HepG2 (cell line): Measurements from ENCODE around the gene ROCK1. TPM values are rescaled to one million over a fixed set of nuclear protein-coding genes. Genes with fewer than 3 reads are reported as not detected.

Source experiments
- ATAC-seq: fragments of 200-7000 bp; cut with Tn5 transposase; 3 replicates; pipeline ENCODE4 v1.9.1; 2020; ENCODE audit warnings: mild to moderate bottlenecking, moderate library complexity
- BruUV-seq: library from RNA; stranded (reverse); fragments of 400-500 nt; replicated peaks from 2 replicates; lab custom pipeline; 2021; lab: Mats Ljungman, UMichigan
- CTCF ChIA-PET: fragments of 300-600 bp; formaldehyde crosslinking; extraction: SDS; loops from one replicate; lab custom pipeline; 2021; ENCODE audit warnings: low total read pairs, inconsistent platforms, low intra/inter-chr PET ratio; lab: Yijun Ruan, JAX
- POLR2A ChIA-PET: fragments of 350-600 bp; sonication (Branson Sonifier 250); formaldehyde crosslinking; loops from one replicate; lab custom pipeline; 2020; ENCODE audit warnings: antibody characterized with exemption, inconsistent platforms; lab: Yijun Ruan, JAX
- DNase-seq: peaks from one replicate; pipeline ENCODE4 v3.0.0-alpha.2; 2015; ENCODE audit warnings: low spot score
- FAIRE-seq: peaks from 3 replicates; lab custom pipeline; 2011; peaks lifted over from hg19 to GRCh38; lab: Jason Lieb, UNC
- H2AFZ ChIP-seq: one replicate; pipeline ENCODE4 v1.6.1; 2011; ENCODE audit warnings: low read length, inconsistent platforms
- H3K27ac ChIP-seq: fragments of 300-600 bp; 3 replicates; pipeline ENCODE4 v1.8.0; 2011; ENCODE audit warnings: mixed run types, mild to moderate bottlenecking, mixed read lengths, low read length, inconsistent platforms; ENCODE audit not compliant: insufficient read depth; ENCODE audit errors: extremely low read length
- H3K27me3 ChIP-seq, 2 experiments: fragments of 200-600 bp in 1 of 2; 2 replicates in 1 of 2; 3 replicates in 1 of 2; pipeline versions ENCODE4 v1.6.0 to v1.8.0; 2011; ENCODE audit warnings: low read length in 2 of 2, mild to moderate bottlenecking in 2 of 2, moderate library complexity in 2 of 2, inconsistent platforms in 1 of 2; ENCODE audit not compliant: insufficient read depth in 2 of 2, control insufficient read depth in 1 of 2
- H3K36me3 ChIP-seq, 2 experiments: fragments of 200-600 bp in 1 of 2; replicated peaks in 1 of 2; 2 replicates in 1 of 2; 3 replicates in 1 of 2; pipeline versions ENCODE4 v1.5.1 to v1.8.0; 2011; ENCODE audit warnings: low read length in 2 of 2, inconsistent platforms in 1 of 2; ENCODE audit not compliant: insufficient read depth in 2 of 2, control insufficient read depth in 1 of 2
- H3K4me1 ChIP-seq: 2 replicates; pipeline ENCODE4 v1.5.1; 2012; ENCODE audit warnings: low read length, inconsistent platforms; ENCODE audit not compliant: insufficient read depth
- H3K4me2 ChIP-seq: 2 replicates; pipeline ENCODE4 v1.6.0; 2011; ENCODE audit warnings: low read depth, low read length, inconsistent platforms
- H3K4me3 ChIP-seq, 3 experiments: fragments of 200-600 bp in 1 of 3; sonication (generic), shearing (Covaris generic) in 1 of 3; replicated peaks in 1 of 3; 2 replicates each; pipeline ENCODE4 v1.5.1; 2011 to 2016; ENCODE audit warnings: low read length in 3 of 3, inconsistent platforms in 2 of 3, low read depth in 2 of 3, mild to moderate bottlenecking in 2 of 3, control low read depth in 1 of 3, mixed read lengths in 1 of 3; ENCODE audit not compliant: insufficient read depth in 1 of 3
- H3K79me2 ChIP-seq: one replicate; pipeline ENCODE4 v1.6.1; 2011; ENCODE audit warnings: low read length, inconsistent platforms; ENCODE audit not compliant: insufficient read depth
- H3K9ac ChIP-seq: 2 replicates; pipeline ENCODE4 v1.6.0; 2011; ENCODE audit warnings: mild to moderate bottlenecking, low read depth, low read length, inconsistent platforms; ENCODE audit not compliant: insufficient read depth
- H3K9me3 ChIP-seq: 2 replicates; pipeline ENCODE4 v1.5.1; 2012; ENCODE audit warnings: mild to moderate bottlenecking, low read length
- H4K20me1 ChIP-seq: 2 replicates; pipeline ENCODE4 v1.6.0; 2011; ENCODE audit warnings: inconsistent platforms, mild to moderate bottlenecking, low read length, moderate library complexity; ENCODE audit not compliant: insufficient read depth
- CEBPB ChIP-seq: IDR thresholded peaks from 2 replicates; pipeline ENCODE4 v1.6.1; 2011; ENCODE audit warnings: low read depth, low read length, improper control_type of control experiment, borderline replicate concordance
- HNRNPUL1 ChIP-seq: fragments of 200-400 bp; formaldehyde crosslinking; IDR thresholded peaks from 2 replicates; pipeline ENCODE4 v1.6.1; 2017; ENCODE audit warnings: low read depth, mild to moderate bottlenecking, low read length, moderate library complexity
- ZNF317 ChIP-seq: sonication (generic); formaldehyde crosslinking; IDR thresholded peaks from 2 replicates; pipeline ENCODE4 v1.5.0; 2020; ENCODE audit warnings: mild to moderate bottlenecking, missing genetic modification reagents
- in situ Hi-C: cut with HindIII; loops from 2 replicates; pipeline ENCODE4 v1.10.0; 2017; ENCODE audit warnings: low pct_unique_long_range_greater_than_20kb; ENCODE audit not compliant: extremely low pct_ligation_motif_present
- intact Hi-C: fragments of 100-400 bp; cut with micrococcal nuclease; formaldehyde crosslinking; loops from one replicate; pipeline ENCODE4 v1.10.0; 2022; ENCODE audit not compliant: unreplicated experiment
- polyA plus RNA-seq, 8 experiments: library from polyadenylated mRNA; depleted of rRNA in 3 of 8; stranded (reverse) in 7 of 8; unstranded in 1 of 8; fragments of >200 nt; fragmentation: Illumina TruSeq in 4 of 8; extraction: Trizol in 4 of 8; gene quantifications; 2 replicates each; pipeline versions ENCODE4 v1.2.1 to v1.2.3, GENCODE V29; 2011 to 2016; ENCODE audit warnings: low read depth in 4 of 8, missing spikeins in 1 of 8, mixed read lengths in 1 of 8; ENCODE audit not compliant: insufficient read depth in 1 of 8
- total RNA-seq, 5 experiments: library from RNA; depleted of rRNA; stranded (reverse); fragments of >200 nt; fragmentation: Illumina TruSeq; extraction: Trizol; gene quantifications; 2 replicates each; pipeline ENCODE4 v1.2.3, GENCODE V29; 2016; ENCODE audit warnings: low read depth in 1 of 5
- TF ChIP-seq, protein P1 (sequence below): sonication (generic); formaldehyde crosslinking; IDR thresholded peaks from 2 replicates; pipeline ENCODE4 v1.9.0; 2021; ENCODE audit warnings: missing genetic modification reagents, mild to moderate bottlenecking, borderline replicate concordance

The ROCK1 gene
- total and polyA plus RNA-seq, 2 of the 13 experiments (the other 11 are each of a cell fraction or from before 2014, with no cell fraction given): 10.5 to 27.2 TPM

DNA sequence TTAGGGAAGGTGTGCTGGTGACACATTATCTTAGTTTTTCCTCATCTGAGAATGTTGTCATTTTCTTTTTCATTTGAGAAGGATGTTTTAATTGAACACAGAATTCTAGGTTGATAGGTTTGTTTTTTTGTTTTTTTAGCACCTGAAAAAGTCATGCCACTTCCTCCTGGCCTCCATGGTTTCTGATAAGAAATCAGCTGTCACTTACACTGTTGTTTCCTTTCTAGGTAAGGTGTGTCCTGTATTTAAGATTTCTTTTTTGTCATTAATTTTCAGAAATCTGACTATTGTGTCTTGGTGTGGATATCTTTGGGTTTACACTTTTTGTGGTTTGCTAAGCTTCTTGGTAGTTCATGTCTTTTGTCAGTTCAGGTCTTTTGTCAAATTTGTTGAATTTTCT lies 99.3 kb downstream of the ROCK1 start:
- Histone ChIP-seq H3K36me3 (peaks cover 4 to 43% of the 10 kb centered on the region in 2 experiments; a peak in 4 of 5 replicates), H3K9me3 (no peaks in the 10 kb centered on the region), H3K4me1 (no peaks in the 10 kb centered on the region), H2AFZ (no peak overlapping the region), H3K79me2 (no peaks in the 10 kb centered on the region), H4K20me1 (no peaks in the 10 kb centered on the region), H3K9ac (no peak overlapping the region), H3K4me3 (no peak overlapping the region), H3K27me3 (no peaks in the 10 kb centered on the region), H3K27ac (no peak overlapping the region), H3K4me2 (no peak overlapping the region)
- BruUV-seq: no TSS peak
- POLR2A ChIA-PET: no interaction called here
- FAIRE-seq (no peak), ATAC-seq (no peak), DNase-seq (no peak)
- CTCF ChIA-PET: no interaction called here
- intact Hi-C loops: no loop called here
- in situ Hi-C loops: no loop called here
- TF ChIP-seq, protein P1, sequence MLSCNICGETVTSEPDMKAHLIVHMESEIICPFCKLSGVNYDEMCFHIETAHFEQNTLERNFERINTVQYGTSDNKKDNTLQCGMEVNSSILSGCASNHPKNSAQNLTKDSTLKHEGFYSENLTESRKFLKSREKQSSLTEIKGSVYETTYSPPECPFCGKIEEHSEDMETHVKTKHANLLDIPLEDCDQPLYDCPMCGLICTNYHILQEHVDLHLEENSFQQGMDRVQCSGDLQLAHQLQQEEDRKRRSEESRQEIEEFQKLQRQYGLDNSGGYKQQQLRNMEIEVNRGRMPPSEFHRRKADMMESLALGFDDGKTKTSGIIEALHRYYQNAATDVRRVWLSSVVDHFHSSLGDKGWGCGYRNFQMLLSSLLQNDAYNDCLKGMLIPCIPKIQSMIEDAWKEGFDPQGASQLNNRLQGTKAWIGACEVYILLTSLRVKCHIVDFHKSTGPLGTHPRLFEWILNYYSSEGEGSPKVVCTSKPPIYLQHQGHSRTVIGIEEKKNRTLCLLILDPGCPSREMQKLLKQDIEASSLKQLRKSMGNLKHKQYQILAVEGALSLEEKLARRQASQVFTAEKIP (CRISPR knock-in tag): no peak
- peak; percentile 99 for TF ChIP-seq ZNF317 (CRISPR knock-in tag)

DNA sequence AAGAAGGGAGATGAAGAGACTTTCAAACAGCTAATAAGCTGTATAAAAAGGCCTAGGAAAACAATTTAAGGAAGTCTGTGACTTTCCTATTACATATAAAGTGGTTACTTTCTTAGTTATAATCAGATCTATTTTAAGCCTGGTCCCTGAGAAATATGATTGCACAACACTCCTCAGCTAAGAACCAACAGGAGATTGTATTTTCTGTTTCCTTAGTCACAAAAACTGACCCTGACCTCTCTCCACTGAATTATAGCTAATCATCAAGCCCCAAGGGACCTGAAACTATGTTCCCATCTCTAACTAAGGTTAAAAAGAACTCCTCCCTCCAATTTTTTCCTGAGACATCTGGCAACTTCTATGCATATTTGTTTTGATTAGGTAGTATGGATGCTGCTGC lies 106.9 kb downstream of the ROCK1 start:
- TF ChIP-seq HNRNPUL1 (no peak), CEBPB (peak; percentile 65)
- Histone ChIP-seq H3K4me2 (no peak overlapping the region), H4K20me1 (no peaks in the 10 kb centered on the region), H3K4me1 (no peaks in the 10 kb centered on the region), H3K9ac (no peak overlapping the region), H3K36me3 (peaks cover 6 to 28% of the 10 kb centered on the region in 2 experiments), H3K27me3 (no peaks in the 10 kb centered on the region), H3K4me3 (no peak overlapping the region), H3K27ac (no peak overlapping the region), H3K79me2 (no peaks in the 10 kb centered on the region), H3K9me3 (no peaks in the 10 kb centered on the region), H2AFZ (no peak overlapping the region)
- ChIA-PET POLR2A (no interaction called here), CTCF (no interaction called here)
- no peak for ATAC-seq
- no peak for FAIRE-seq
- no peak for DNase-seq
- in situ Hi-C loops: no loop called here
- BruUV-seq: TSS peak; percentile 28
- intact Hi-C loops: no loop called here
